Measurements from ENCODE around the gene ENTPD2.
"Not testable (repeated sequence)": the region's sequence is repeated elsewhere in the genome, so short reads cannot be mapped to it uniquely, and the experiment has no call there.

- not testable (repeated sequence) for TF ChIP-seq CTCF (conservative IDR thresholded peaks at IDR 0.05; ENCODE audit: low read length); EZH2phosphoT487 (IDR thresholded peaks at IDR 0.05; ENCODE audit: borderline replicate concordance, low read depth, low read length)
These were observed 20.4 kb downstream of the ENTPD2 start for GRCh38 chr9:137033481-137033880.

Data from OCI-LY7 (cell line).